HG03460 (cell line): ENCODE data around the gene CD207.

Source experiments
- ATAC-seq: cut with Tn5 transposase; IDR thresholded peaks from one replicate; pipeline ENCODE4 v1.9.1; 2021; ENCODE audit not compliant: unreplicated experiment

Gene CD207

GRCh38 chr2:70795164-70795995 is 40.2 kb downstream of the CD207 start:
- no peak for ATAC-seq

- ATAC-seq = no peak
These were observed 42.2 kb downstream of the CD207 start for GRCh38 chr2:70793450-70793849.

- no peak for ATAC-seq
These were observed 45.3 kb downstream of the CD207 start, which contains the start of gene FIGLA for GRCh38 chr2:70790136-70790828. TSS of gene FIGLA (minus strand) at chr2:70790643. CDS start at chr2:70790638, 5 bp downstream.

- ATAC-seq = no peak
These were observed 46.1 kb downstream of the CD207 start for GRCh38 chr2:70789304-70790135.

GRCh38 chr2:70785137-70785911 is 50.3 kb downstream of the CD207 start:
- ATAC-seq = no peak

- no peak for ATAC-seq
These were observed 51.3 kb downstream of the CD207 start for GRCh38 chr2:70784320-70784719.
